GM23338 (cell line): ENCODE data around the gene C14orf180. TPM values are rescaled to one million over a fixed set of nuclear protein-coding genes. Genes with fewer than 3 reads are reported as not detected.
A peak's percentile ranks its signal among the peaks of the same experiment; 100 is the strongest.

ENCODE experiments used
- ATAC-seq: fragments of 200-7000 bp; cut with Tn5 transposase; 3 replicates; pipeline ENCODE4 v1.9.1; 2020
- DNase-seq: peaks from one replicate; pipeline ENCODE4 v3.0.0-alpha.2; 2015; ENCODE audit warnings: low spot score
- H2AFZ ChIP-seq: fragments of 200-600 bp; sonication (generic); 2 replicates; pipeline ENCODE4 v1.8.0; 2016; ENCODE audit warnings: antibody characterized with exemption, mild to moderate bottlenecking, moderate library complexity
- H3F3A ChIP-seq: fragments of 200-600 bp; sonication (generic); replicated peaks from 2 replicates; pipeline ENCODE4 v1.8.0; 2017; ENCODE audit warnings: antibody characterized with exemption, mixed run types, low read depth
- H3K27ac ChIP-seq: fragments of 200-600 bp; sonication (generic); 2 replicates; pipeline ENCODE4 v1.6.1; 2016; ENCODE audit warnings: low read depth
- H3K27me3 ChIP-seq: fragments of 200-600 bp; sonication (generic); 2 replicates; pipeline ENCODE4 v1.8.0; 2016; ENCODE audit warnings: mild to moderate bottlenecking, mixed run types, moderate library complexity; ENCODE audit not compliant: insufficient read depth
- H3K36me3 ChIP-seq: fragments of 200-600 bp; sonication (generic); 2 replicates; pipeline ENCODE4 v1.8.0; 2016; ENCODE audit warnings: mild to moderate bottlenecking; ENCODE audit not compliant: insufficient read depth
- H3K4me1 ChIP-seq: fragments of 200-600 bp; sonication (generic); 2 replicates; pipeline ENCODE4 v1.8.0; 2016; ENCODE audit warnings: mild to moderate bottlenecking, moderate library complexity; ENCODE audit not compliant: insufficient read depth
- H3K4me2 ChIP-seq: fragments of 200-600 bp; sonication (generic); 2 replicates; pipeline ENCODE4 v1.7.1; 2017; ENCODE audit warnings: mixed run types
- H3K4me3 ChIP-seq: fragments of 200-600 bp; sonication (generic); 2 replicates; pipeline ENCODE4 v1.6.1; 2016; ENCODE audit warnings: mixed run types
- H3K79me2 ChIP-seq: fragments of 200-600 bp; sonication (generic); replicated peaks from 2 replicates; pipeline ENCODE4 v1.8.0; 2017; ENCODE audit warnings: mild to moderate bottlenecking; ENCODE audit not compliant: insufficient read depth
- H3K9me2 ChIP-seq: fragments of 200-600 bp; sonication (generic); 2 replicates; pipeline ENCODE4 v1.8.0; 2017; ENCODE audit not compliant: insufficient read depth
- H4K20me1 ChIP-seq: fragments of 200-600 bp; sonication (generic); replicated peaks from 2 replicates; pipeline ENCODE4 v1.8.0; 2017; ENCODE audit warnings: mild to moderate bottlenecking; ENCODE audit not compliant: insufficient read depth
- H3K27ac Mint-ChIP-seq: 2 replicates; pipeline ENCODE4 v1.8.0; 2020; ENCODE audit warnings: inconsistent platforms, mild to moderate bottlenecking, moderate library complexity, mixed read lengths
- H3K27me3 Mint-ChIP-seq: 3 replicates; pipeline ENCODE4 v1.8.0; 2022; ENCODE audit warnings: low read depth, mild to moderate bottlenecking, moderate library complexity, mixed read lengths, inconsistent platforms; ENCODE audit not compliant: insufficient read depth, poor library complexity
- H3K36me3 Mint-ChIP-seq: 3 replicates; pipeline ENCODE4 v1.8.0; 2021; ENCODE audit warnings: low read depth, mild to moderate bottlenecking, inconsistent platforms, moderate library complexity, mixed read lengths
- H3K4me1 Mint-ChIP-seq: 3 replicates; pipeline ENCODE4 v1.8.0; 2020; ENCODE audit warnings: mild to moderate bottlenecking, inconsistent platforms, mixed read lengths
- H3K4me3 Mint-ChIP-seq: 3 replicates; pipeline ENCODE4 v1.8.0; 2021; ENCODE audit warnings: moderate library complexity, mild to moderate bottlenecking, inconsistent platforms, mixed read lengths
- H3K9me3 Mint-ChIP-seq: 3 replicates; pipeline ENCODE4 v1.8.0; 2020; ENCODE audit warnings: moderate library complexity, mild to moderate bottlenecking, inconsistent platforms, mixed read lengths
- CREB1 ChIP-seq: fragments of 250-450 bp; sonication (Bioruptor Pico); IDR thresholded peaks from 2 replicates; pipeline ENCODE4 v1.5.0; 2020; ENCODE audit warnings: low read depth, mild to moderate bottlenecking, moderate library complexity
- CTCF ChIP-seq, 2 experiments: fragments of 200-600 bp in 1 of 2; sonication (generic) in 1 of 2; conservative IDR thresholded peaks; 2 replicates each; pipeline versions ENCODE4 v1.5.1 to v1.6.1; 2016 to 2017; ENCODE audit warnings: antibody characterized with exemption in 2 of 2, low read depth in 2 of 2, mild to moderate bottlenecking in 2 of 2, moderate library complexity in 1 of 2
- JUNB ChIP-seq: IDR thresholded peaks from one replicate; pipeline ENCODE4 v1.6.1; 2016; ENCODE audit warnings: antibody characterized with exemption; ENCODE audit not compliant: unreplicated experiment
- POLR2AphosphoS5 ChIP-seq: IDR thresholded peaks from 2 replicates; pipeline ENCODE4 v1.6.1; 2016; ENCODE audit warnings: antibody characterized with exemption, low read depth
- ZNF331 ChIP-seq: fragments of 250-450 bp; sonication (Bioruptor Pico); IDR thresholded peaks from 2 replicates; pipeline ENCODE4 v1.5.0; 2020; ENCODE audit warnings: low read depth, mild to moderate bottlenecking, moderate library complexity
- ZNF462 ChIP-seq: fragments of 250-450 bp; sonication (Bioruptor Pico); IDR thresholded peaks from 2 replicates; pipeline ENCODE4 v1.5.0; 2020; ENCODE audit warnings: mild to moderate bottlenecking, moderate library complexity
- polyA plus RNA-seq: library from polyadenylated mRNA; unstranded; fragments of >200 nt; fragmentation: Nextera tagmentation; extraction: Ambion mirVana; gene quantifications from 2 replicates; pipeline ENCODE4 v1.2.1, GENCODE V29; 2016
- total RNA-seq: library from RNA; depleted of rRNA; stranded (reverse); fragments of >200 nt; shearing (Covaris generic); gene quantifications from 2 replicates; pipeline ENCODE4 v1.2.3, GENCODE V29; 2014

C14orf180 gene
- total and polyA plus RNA-seq, 2 experiments from 2014 or later: not detected

DNA sequence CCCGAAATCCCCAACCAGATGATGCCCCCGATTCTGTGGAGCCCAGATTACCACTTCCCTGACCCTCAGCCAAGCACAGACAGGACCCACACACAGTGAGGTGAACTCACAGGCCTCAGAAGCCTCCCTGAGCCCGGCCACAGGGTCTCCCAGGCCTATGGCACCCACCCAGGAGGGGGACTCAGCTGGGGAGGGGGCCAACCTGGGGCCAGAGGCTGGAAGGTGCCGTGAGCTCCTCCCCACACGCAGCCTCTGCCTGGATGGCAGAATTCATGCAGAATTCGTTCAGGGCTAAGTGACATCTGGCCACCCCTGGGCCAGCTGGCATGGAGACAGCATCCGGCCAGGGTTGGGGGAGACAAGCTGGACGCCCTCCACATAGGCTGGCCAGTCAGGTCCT is 13.2 kb downstream of the C14orf180 start (continued):
- TF ChIP-seq CTCF (conservative IDR thresholded peaks at IDR 0.05; ENCODE audit: low read depth in 2 of 2) (no peak), POLR2AphosphoS5 (no peak), ZNF462 (CRISPR knock-in tag) (no peak), CREB1 (CRISPR knock-in tag) (no peak), ZNF331 (CRISPR knock-in tag) (no peak)

DNA sequence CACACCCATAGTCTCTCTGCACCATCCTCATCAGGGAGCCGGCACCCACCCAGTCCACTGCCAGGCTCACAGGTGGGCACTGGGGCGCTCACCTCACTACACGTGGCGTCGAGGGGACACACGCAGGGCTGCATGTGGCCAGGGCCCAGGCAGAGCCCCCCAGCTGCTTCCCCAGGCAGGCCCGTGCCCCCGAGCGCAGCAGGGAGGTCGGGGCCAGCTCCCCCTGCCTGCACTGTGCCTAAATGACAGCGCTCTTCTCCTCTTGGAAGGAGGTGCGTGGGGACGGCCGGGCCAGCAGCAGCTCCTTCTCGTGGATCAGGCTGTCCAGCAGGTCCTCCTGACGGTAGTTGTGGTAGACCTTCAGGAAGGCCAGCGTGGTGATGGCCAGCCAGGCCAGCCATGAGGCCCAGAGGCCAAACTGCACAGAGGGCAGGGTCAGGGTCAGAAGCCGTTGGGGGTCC is 13.7 kb downstream of the C14orf180 start:
- Histone ChIP-seq H3K4me2 (no peak overlapping the region), H3K27ac (no peak overlapping the region), H3K9me2 (no peaks in the 10 kb centered on the region), H3K4me3 (no peak overlapping the region), H3F3A (no peaks in the 10 kb centered on the region), H2AFZ (no peak overlapping the region), H3K36me3 (no peaks in the 10 kb centered on the region), H3K4me1 (no peaks in the 10 kb centered on the region), H3K79me2 (no peaks in the 10 kb centered on the region), H3K27me3 (no peaks in the 10 kb centered on the region), H4K20me1 (no peaks in the 10 kb centered on the region)
- H3K9me3 Mint-ChIP-seq: no peaks in the 10 kb centered on the region; the same call in 2 of the 3 replicates
- H3K4me3 Mint-ChIP-seq: no peak overlapping the region
- TF ChIP-seq CTCF (conservative IDR thresholded peaks at IDR 0.05; ENCODE audit: low read depth in 2 of 2) (peak in 1 of 2 experiments; percentile 33; a peak in 2 of 4 replicates), JUNB (no peak)
- H3K36me3 Mint-ChIP-seq: no peaks in the 10 kb centered on the region; the same call in 2 of the 3 replicates
- H3K27me3 Mint-ChIP-seq: peaks cover 10% of the 10 kb centered on the region
- peak; percentile 30 for DNase-seq
- H3K27ac Mint-ChIP-seq: no peak overlapping the region
- ATAC-seq: peak; percentile 53
- H3K4me1 Mint-ChIP-seq: no peaks in the 10 kb centered on the region; the same call in 2 of the 3 replicates
